ENCODE results near the gene MTHFSD. TPM values are rescaled to one million over a fixed set of nuclear protein-coding genes. Genes with fewer than 3 reads are reported as not detected.

The MTHFSD gene
- total and polyA plus RNA-seq, 10 of the 15 experiments (the other 5 are each of a cell fraction or from before 2014, with no cell fraction given): 2.2 to 24.5 (median 18.1) TPM

DNA sequence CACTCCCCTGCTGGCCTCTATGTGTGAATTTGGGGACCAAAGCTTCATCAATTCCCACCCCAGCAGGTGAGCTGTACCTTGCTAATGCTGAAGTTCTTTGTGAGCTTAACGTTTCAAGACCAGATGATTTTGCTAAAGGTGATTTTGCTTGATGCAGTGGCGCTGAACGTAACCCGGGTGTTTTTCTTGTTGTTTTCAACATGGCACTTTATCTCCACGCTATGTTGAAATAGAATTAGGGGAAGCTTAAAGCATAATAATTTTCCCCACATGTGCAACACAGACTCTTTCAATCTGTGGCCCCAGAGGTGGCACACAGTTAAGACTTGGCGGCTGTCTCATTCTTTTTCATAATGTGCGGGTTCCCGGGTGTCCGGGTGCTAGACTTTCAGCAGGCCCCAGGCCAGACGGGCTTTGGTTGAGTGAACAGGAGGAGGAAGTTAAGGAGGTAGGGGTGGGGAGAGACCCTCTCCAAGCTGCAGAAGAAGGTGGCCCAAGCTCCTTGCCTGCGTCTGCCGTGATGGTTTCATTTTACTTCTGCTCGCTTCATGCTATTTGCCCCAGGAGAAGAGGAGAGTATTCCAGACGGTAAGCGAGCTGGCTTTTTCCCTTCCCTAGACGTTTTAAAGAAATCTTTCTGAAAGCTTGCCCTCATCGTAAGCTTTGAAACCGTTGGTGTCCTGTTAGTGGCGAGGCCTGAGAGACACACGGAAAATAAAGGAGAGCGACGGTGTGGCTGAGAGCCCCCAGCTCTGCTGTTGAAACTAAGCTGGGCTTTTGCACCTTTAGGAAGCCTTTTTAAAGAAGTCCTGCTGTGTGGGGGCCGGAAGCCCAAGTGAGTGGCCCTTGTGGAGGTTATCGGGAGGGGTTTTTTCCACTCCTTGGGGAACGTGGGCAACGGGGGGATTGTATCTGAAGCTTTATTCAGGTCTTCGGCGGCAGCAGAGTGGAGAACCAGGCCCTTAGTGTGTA lies 15.8 kb upstream of the MTHFSD start:
- H3K4me2 ChIP-seq (ENCODE audit: control insufficient read depth, insufficient read depth): no peak overlapping the region
- ChIA-PET SMC1A (ENCODE audit: uncharacterized antibody, unreplicated experiment) (interaction anchor here (0.5 to 1.4 kb wide), 5 partner anchors 12 to 263 kb away, joined by 3 to 6 read pairs (median 3); no protein-coding TSS in a partner anchor), POLR2A (no interaction called here), RAD21 (ENCODE audit: unreplicated experiment) (interaction anchor here (1.0 kb wide), 1 partner anchor 188 kb away, joined by 3 read pairs; no protein-coding TSS in a partner anchor), CTCF (interaction anchor here (0.9 to 1.8 kb wide), 4 partner anchors 9 to 708 kb away, joined by 3 to 11 read pairs (median 4); no protein-coding TSS in a partner anchor)
- no TSS peak for BruUV-seq (replicated peaks)
- H3K4me3 ChIP-seq: no peak overlapping the region
- DNase-seq (ENCODE audit: low read depth, low spot score) (no peak), ATAC-seq (no peak), FAIRE-seq (no peak)
- no peak overlapping the region for H2AFZ ChIP-seq (ENCODE audit: control insufficient read depth, low read depth, low read length)
- in situ Hi-C loops (cut with MboI) (no loop called here), intact Hi-C loops (cut with micrococcal nuclease; ENCODE audit: unreplicated experiment) (no loop called here)
- 53% methylated on average over 28 of the region's 28 CpGs for WGBS (ENCODE audit: insufficient coverage, insufficient replicate concordance, low lambda C conversion rate, missing lambda C conversion rate)
- no peak overlapping the region for H3K9ac ChIP-seq (ENCODE audit: control insufficient read depth, insufficient read depth, low read length)
- no peak overlapping the region for H3K27ac ChIP-seq (ENCODE audit: control insufficient read depth, insufficient read depth)
- no peaks in the 10 kb centered on the region for H3K79me2 ChIP-seq (ENCODE audit: control insufficient read depth, insufficient read depth, low read length)
- no peaks in the 10 kb centered on the region for H3K4me1 ChIP-seq (ENCODE audit: control insufficient read depth, insufficient read depth, low read length)
- H3K27me3 ChIP-seq (replicated peaks in 1 of 2; ENCODE audit: control insufficient read depth in 2 of 2, insufficient read depth in 2 of 2, low read length in 1 of 2): peaks cover 4 to 11% of the 10 kb centered on the region in 2 experiments; a peak in 3 of 4 replicates
- no peaks in the 10 kb centered on the region for H3K36me3 ChIP-seq (ENCODE audit: control insufficient read depth in 2 of 2, insufficient read depth in 2 of 2, low read length in 1 of 2)
- no peaks in the 10 kb centered on the region for H3K9me3 ChIP-seq (replicated peaks; ENCODE audit: control insufficient read depth, insufficient read depth, low read length)
- TF ChIP-seq STAT3 (IDR thresholded peaks at IDR 0.05; ENCODE audit: low read depth, low read length) (no peak), SMC3 (IDR thresholded peaks at IDR 0.05; ENCODE audit: borderline replicate concordance, low read length) (no peak), NFXL1 (IDR thresholded peaks at IDR 0.05; ENCODE audit: borderline replicate concordance) (no peak)
- H4K20me1 ChIP-seq (ENCODE audit: control insufficient read depth, insufficient read depth): no peaks in the 10 kb centered on the region

Measured in GM12878 (cell line).